Activated T-cell treated with anti-CD3 and anti-CD28 coated beads, Interleukin-2, amount 50 U/mL, for 72 hours (primary cell): ENCODE results near the gene GHITM. TPM values are rescaled to one million over a fixed set of nuclear protein-coding genes. Genes with fewer than 3 reads are reported as not detected.
"Not testable (repeated sequence)": the region's sequence is repeated elsewhere in the genome, so short reads cannot be mapped to it uniquely, and the experiment has no call there.

Experiments used
- ATAC-seq, 2 donors: fragments of 150-1000 bp; cut with Tn5 transposase; replicated peaks in 1 of 2; 2 replicates each; pipeline ENCODE4 v1.10.0; 2021; ENCODE audit warnings: moderate library complexity in 2 of 2, mild to moderate bottlenecking in 1 of 2
- DNase-seq, 2 donors: peaks; one replicate each; pipeline ENCODE4 v3.0.0; 2021 to 2022; ENCODE audit warnings: mixed read lengths in 1 of 2
- H3K27ac Mint-ChIP-seq: one replicate; pipeline ENCODE4 v1.8.0; 2022; ENCODE audit warnings: mild to moderate bottlenecking, moderate library complexity, mixed read lengths
- H3K27me3 Mint-ChIP-seq: one replicate; pipeline ENCODE4 v1.8.0; 2022; ENCODE audit warnings: low read depth, mixed read lengths
- H3K36me3 Mint-ChIP-seq, 2 donors: one replicate each; pipeline ENCODE4 v1.8.0; 2022; ENCODE audit warnings: mixed read lengths in 2 of 2, mild to moderate bottlenecking in 1 of 2; ENCODE audit not compliant: insufficient read depth in 2 of 2
- H3K4me1 Mint-ChIP-seq: one replicate; pipeline ENCODE4 v1.8.0; 2022; ENCODE audit warnings: low read depth, mixed read lengths
- H3K4me3 Mint-ChIP-seq, 2 donors: one replicate each; pipeline ENCODE4 v1.8.0; 2022; ENCODE audit warnings: mild to moderate bottlenecking in 2 of 2, mixed read lengths in 2 of 2, moderate library complexity in 2 of 2
- H3K9me3 Mint-ChIP-seq, 2 donors: one replicate each; pipeline ENCODE4 v1.8.0; 2022; ENCODE audit warnings: mixed read lengths in 2 of 2
- total RNA-seq, 2 donors: library from RNA; stranded (reverse); gene quantifications; one replicate each; pipeline ENCODE4 v1.2.3, GENCODE V29; 2022

Gene GHITM
- total RNA-seq, 2 donors from 2014 or later = 214 to 234 TPM

DNA sequence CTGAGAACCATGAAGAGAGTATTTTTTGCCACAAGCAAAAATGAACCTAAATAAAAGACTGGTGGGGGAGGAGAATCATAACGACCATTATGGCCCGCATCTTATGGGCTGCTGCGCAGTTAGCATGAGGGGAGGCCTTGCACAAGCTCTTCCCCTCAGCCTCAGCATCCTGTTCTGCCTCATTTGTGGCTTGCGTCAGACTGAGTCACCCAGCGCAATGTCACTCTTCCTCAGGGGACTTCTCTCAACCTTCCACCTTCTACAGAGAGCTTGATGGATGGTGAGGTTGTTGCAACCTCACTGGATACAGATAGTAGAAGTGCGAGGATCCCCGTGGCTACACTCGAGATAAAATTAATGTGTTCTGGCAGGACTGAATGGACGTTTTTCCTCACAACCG, 17.5 kb downstream of the GHITM start:
- peak; percentile 58 to 62 for DNase-seq
- Mint-ChIP-seq H3K4me3 (no peak overlapping the region), H3K9me3 (no peaks in the 10 kb centered on the region), H3K27ac (no peak overlapping the region), H3K27me3 (no peaks in the 10 kb centered on the region), H3K4me1 (peaks cover 33% of the 10 kb centered on the region), H3K36me3 (peaks cover 0 to 20% of the 10 kb centered on the region in 2 donors)
- ATAC-seq = peak; percentile 95 to 97

DNA sequence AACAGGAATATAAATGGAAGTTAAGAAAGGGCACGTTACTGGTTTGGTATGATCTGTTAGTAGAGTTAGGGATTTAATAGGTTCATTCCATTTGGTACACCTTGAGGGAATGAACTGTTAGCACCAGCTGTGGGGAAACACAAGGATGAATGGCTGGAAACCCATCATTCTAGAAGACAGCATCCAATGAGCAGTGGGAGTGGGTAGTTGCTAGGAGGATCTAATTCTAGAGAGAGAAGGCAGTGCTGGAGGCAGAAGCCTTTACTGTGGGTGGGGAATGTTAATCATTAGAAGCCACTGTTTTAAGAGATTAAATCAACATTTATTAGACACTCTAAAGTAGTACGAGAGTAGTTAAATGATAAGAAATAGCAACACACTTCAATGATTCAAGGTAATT, 18.8 kb downstream of the GHITM start:
- Mint-ChIP-seq H3K36me3 (peaks cover 0 to 14% of the 10 kb centered on the region in 2 donors), H3K4me3 (no peak overlapping the region), H3K27me3 (no peaks in the 10 kb centered on the region), H3K9me3 (no peaks in the 10 kb centered on the region), H3K4me1 (peaks cover 22% of the 10 kb centered on the region), H3K27ac (no peak overlapping the region)
- no peak for DNase-seq
- no peak for ATAC-seq

DNA sequence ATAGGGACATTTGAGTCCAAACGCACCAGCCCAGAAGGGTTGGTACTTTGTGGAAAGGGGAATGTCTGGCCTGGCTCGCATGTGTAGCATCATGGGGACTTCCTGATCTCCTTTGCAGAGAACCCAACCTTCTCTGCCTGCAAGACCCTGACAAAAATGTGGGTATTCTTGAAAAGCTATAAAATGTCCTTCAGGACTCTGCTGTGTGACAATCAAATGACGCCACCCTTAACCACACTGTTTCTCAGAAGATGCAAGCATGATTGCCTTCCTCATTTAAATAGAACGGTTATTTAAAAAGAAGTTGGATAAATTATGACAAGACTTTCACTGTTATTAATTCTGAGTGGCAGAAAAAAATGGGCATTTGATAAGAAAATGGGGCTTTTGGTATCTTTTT, 19.2 kb downstream of the GHITM start:
- no peak for ATAC-seq
- H3K4me3 Mint-ChIP-seq = no peak overlapping the region

DNA sequence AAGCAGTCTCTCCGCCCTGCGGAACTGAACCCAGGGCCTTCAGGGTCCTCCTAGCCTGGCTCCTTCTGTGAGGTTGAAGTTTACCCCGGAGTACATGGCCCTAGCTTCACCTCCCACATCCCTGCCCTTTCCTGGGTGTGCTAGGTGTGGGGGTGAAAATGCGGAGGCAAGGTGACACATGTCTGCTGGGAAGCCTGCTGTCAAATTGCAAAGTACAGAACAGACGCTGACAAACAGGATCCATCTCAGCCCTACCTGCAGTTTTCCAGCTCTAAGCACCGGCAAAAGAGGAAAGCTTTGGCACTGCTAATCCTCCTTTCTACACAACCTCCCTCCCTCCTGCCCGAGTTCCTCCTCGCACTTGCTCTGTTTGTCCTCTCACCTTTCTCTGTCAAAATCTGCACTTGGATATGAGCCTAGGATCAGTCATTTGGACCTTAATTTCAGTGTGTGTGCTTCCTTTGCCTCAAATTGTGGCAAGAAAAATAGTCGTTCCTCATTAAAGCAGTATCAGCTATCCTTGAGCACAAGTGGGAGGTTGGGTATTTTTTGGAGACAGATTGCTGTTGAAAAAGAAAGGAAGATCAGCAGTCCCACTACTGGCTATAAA, 19.9 kb downstream of the GHITM start:
- peaks cover 0 to 11% of the 10 kb centered on the region in 2 donors for H3K36me3 Mint-ChIP-seq
- DNase-seq = no peak
- ATAC-seq = no peak
- no peaks in the 10 kb centered on the region for H3K9me3 Mint-ChIP-seq
- no peak overlapping the region for H3K4me3 Mint-ChIP-seq
- peaks cover 5% of the 10 kb centered on the region for H3K27me3 Mint-ChIP-seq
- no peak overlapping the region for H3K27ac Mint-ChIP-seq
- H3K4me1 Mint-ChIP-seq = peaks cover 17% of the 10 kb centered on the region

More for the DNA sequence above, 19.2 kb downstream of the GHITM start:
- DNase-seq = no peak
- Mint-ChIP-seq H3K9me3 (no peaks in the 10 kb centered on the region), H3K27ac (no peak overlapping the region), H3K4me1 (peaks cover 17% of the 10 kb centered on the region), H3K27me3 (no peaks in the 10 kb centered on the region), H3K36me3 (peaks cover 0 to 12% of the 10 kb centered on the region in 2 donors)

DNA sequence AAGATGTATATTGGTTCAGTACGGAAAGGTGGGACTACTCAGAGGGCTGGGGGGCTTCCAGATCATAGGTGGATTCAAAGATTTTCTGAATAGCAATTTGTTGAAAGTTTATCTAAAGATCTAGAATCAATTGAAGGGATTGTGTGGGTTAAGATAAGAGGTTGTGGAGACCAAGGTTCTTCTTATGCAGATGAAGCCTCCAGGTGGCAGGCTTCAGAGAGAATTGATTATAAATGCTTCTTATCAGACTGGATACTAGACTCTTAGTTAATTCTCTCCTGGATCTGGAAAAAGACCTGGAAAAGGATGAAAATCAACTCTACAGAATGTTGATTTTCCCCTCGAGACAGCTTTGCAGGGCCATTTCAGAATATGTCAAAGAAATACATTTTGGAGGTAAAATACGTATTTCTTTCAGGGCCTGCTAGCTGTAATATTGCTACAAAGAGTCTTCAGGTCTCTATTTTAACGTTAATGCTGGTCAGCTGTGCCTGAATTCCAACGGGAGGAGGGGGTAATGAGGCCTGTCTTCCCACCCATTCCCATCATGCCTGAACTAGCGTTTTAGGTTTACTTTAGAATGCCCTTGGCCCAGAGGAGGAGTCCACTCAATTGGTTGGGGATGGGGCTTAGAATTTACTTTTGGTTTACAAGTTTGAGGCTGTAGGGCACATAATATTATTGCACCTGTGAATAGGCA, 21.5 kb downstream of the GHITM start:
- DNase-seq = no peak
- no peak overlapping the region for H3K27ac Mint-ChIP-seq
- peaks cover 0 to under 1% of the 10 kb centered on the region in 2 donors for H3K36me3 Mint-ChIP-seq
- ATAC-seq = no peak
- peaks cover 5% of the 10 kb centered on the region for H3K27me3 Mint-ChIP-seq
- no peaks in the 10 kb centered on the region for H3K9me3 Mint-ChIP-seq
- no peak overlapping the region for H3K4me3 Mint-ChIP-seq
- H3K4me1 Mint-ChIP-seq = peaks cover 10% of the 10 kb centered on the region

DNA sequence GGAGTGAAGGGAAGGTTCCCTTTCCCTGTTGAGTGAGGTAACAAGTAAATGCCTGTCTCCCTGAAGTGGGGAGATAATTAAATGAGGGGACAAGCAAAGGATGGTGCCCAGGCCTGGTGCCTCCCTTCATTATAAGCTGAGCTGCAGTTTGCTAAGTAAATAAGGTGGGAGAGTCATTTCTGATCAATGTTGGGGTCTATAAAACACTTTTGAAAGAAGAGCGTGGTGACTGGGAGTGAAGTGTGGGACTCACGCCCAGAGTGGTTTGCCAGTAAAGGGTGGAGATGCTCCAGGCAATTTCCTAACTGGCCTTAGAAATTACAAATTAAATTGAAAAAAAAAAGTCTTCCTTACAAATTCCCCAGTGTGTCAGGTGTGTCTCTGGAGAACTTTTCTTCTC, 24.7 kb downstream of the GHITM start:
- H3K27ac Mint-ChIP-seq = no peak overlapping the region
- H3K27me3 Mint-ChIP-seq = peaks cover 5% of the 10 kb centered on the region
- no peaks in the 10 kb centered on the region for H3K9me3 Mint-ChIP-seq
- no peak overlapping the region for H3K4me3 Mint-ChIP-seq
- no peaks in the 10 kb centered on the region for H3K36me3 Mint-ChIP-seq
- DNase-seq (no peak), ATAC-seq (peak in 1 of 2 donors; percentile 9)
- H3K4me1 Mint-ChIP-seq = no peaks in the 10 kb centered on the region

DNA sequence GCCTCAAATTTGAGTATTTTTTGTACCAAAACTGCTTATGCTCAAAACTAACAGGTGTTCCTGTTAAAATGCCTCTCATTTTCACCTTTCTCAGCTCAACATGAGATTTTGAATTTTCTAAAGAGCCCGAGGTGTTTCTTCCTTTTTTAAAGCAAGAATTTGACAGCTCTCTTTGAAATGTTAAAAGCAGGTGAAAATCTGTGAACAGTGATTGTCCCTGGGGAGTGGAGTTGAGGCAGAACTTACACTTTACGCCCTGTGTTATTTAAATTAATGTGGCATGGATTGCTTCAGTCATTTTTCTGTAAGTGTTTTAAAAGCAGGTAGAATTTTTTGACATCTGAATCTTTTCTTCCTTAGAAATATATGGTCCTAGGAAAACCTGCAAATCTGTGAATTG, 25.1 kb downstream of the GHITM start:
- Mint-ChIP-seq H3K27me3 (peaks cover 5% of the 10 kb centered on the region), H3K4me1 (no peaks in the 10 kb centered on the region), H3K4me3 (no peak overlapping the region), H3K9me3 (no peaks in the 10 kb centered on the region), H3K36me3 (no peaks in the 10 kb centered on the region), H3K27ac (no peak overlapping the region)
- ATAC-seq = no peak
- DNase-seq = no peak

DNA sequence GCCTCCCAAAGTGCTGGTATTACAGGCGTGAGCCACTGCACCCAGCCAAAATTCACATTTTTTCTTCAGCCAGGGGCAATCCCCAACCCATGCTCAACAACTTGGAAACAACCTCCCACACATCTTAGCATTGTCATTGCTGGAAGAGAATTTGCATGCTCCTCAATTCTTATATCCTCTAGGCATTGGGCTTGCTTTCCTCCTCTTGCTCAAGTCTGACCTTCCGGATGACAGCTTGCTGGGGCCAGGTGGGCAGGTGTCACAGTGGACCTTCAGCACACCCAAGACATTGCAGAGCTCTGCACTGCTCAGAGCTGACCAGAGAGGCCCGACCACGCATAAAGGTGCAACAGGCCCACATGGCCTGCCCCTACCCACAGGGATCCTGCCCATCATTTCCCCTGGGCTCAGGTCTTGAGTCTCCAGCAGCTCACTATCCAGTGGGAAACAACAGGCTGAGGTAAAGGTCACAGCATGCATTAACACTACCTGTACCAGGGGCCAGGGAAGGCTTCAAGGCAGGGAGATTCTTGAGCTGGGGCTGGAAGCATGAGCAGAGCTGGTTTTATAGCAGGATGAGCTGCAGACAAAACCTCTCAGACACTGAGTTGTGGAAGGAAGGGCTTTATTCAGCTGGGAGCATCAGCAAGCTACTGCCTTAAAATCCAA, 27.4 kb downstream of the GHITM start:
- no peaks in the 10 kb centered on the region for H3K4me1 Mint-ChIP-seq
- no peaks in the 10 kb centered on the region for H3K36me3 Mint-ChIP-seq
- DNase-seq (no peak), ATAC-seq (peak in 1 of 2 donors; percentile 27)
- H3K27me3 Mint-ChIP-seq = peaks cover 5% of the 10 kb centered on the region
- no peak overlapping the region for H3K4me3 Mint-ChIP-seq
- no peaks in the 10 kb centered on the region for H3K9me3 Mint-ChIP-seq
- H3K27ac Mint-ChIP-seq = no peak overlapping the region

DNA sequence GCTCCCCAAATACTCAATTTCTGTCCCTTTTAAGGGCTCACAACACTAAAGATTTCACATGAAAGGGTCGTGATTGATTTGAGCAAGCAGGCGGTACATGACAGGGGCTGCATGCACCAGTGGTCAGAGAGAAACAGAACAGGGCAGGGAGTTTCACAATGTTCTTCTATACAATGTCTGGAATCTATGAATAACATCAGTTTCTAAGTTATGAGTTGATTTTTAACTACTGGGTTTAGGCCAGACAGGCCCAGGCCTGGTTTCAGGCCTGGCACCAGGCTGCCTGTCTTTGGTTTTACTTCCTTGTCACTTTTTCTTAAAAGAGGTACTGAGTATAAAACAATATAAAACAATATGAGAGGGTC, 28.0 kb downstream of the GHITM start:
- not testable (repeated sequence) for H3K27me3 Mint-ChIP-seq, ATAC-seq, DNase-seq, H3K36me3 Mint-ChIP-seq, H3K4me1 Mint-ChIP-seq, H3K9me3 Mint-ChIP-seq, H3K4me3 Mint-ChIP-seq, H3K27ac Mint-ChIP-seq

DNA sequence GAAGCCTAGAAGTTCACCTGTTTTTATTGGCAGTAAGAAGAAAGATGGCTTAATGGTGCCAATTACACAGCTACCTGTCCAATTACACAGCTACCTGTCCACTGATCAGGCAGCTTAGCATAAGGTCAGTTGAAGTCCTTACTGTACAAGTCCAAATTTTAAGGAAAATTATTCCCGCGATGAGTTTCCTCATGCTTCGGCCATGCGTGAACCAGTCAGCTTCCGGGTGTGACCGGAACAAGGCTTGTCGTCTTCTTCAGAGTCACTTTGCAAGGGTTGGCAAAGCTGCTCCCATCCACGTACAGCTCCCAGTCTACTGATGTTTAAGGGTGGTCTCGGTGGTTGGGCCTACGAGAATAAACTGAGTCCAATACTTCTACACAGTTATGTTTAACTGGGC, 29.1 kb downstream of the GHITM start:
- H3K4me1 Mint-ChIP-seq, H3K27me3 Mint-ChIP-seq, H3K27ac Mint-ChIP-seq, H3K36me3 Mint-ChIP-seq, DNase-seq, H3K4me3 Mint-ChIP-seq, H3K9me3 Mint-ChIP-seq, ATAC-seq: not testable (repeated sequence)

DNA sequence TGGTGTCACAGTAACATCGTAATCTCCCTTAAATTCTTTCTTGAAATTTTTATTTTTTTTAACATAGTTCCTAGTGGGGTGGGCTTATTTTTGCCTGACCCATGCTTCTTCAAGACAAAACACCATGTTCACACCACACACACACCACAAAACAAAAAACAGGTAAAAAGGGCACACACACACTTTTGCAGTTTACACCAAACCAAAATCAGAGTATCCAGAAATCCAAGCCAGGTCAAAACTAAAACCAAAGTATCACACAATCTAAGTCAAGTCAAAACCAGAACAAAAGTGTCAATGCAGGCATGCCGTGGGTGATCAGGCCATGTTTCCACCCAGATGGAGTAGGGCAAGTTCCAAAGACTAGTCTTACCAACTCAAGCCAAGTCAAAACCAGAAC, 31.9 kb downstream of the GHITM start:
- H3K9me3 Mint-ChIP-seq, H3K36me3 Mint-ChIP-seq, H3K4me1 Mint-ChIP-seq, ATAC-seq, H3K4me3 Mint-ChIP-seq, H3K27ac Mint-ChIP-seq, H3K27me3 Mint-ChIP-seq, DNase-seq: not testable (repeated sequence)

DNA sequence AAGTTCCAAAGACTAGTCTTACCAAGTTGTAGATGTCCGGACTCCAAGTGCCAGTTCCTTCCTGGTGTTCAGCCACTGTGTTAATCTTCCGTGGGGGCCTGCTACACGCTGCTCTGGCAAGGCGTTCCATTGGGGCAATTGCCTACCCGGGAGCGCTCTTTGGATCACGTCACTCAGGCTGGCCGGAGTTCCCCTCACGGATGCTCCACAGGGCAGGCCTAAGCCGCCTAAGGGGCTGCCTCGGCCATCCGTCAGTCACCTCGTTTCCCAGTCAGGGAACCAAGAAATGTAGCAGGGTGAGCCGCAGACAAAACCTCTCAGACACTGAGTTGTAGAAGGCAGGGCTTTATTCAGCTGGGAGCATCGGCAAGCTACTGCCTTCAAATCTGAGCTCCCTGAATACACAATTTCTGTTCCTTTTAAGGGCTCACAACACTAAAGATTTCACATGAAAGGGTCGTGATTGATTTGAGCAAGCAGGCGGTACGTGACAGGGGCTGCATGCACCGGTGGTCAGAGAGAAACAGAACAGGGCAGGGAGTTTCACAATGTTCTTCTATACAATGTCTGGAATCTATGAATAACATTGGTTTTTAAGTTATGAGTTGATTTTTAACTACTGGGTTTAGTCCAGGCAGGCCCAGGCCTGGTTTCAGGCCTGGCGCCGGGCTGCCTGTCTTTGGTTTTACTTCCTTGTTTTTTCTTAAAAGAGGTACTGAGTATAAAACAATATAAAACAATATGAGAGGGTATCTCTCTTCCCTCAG, 32.6 kb downstream of the GHITM start:
- H3K4me1 Mint-ChIP-seq = peaks cover 11% of the 10 kb centered on the region
- not testable (repeated sequence) for H3K9me3 Mint-ChIP-seq, DNase-seq, H3K4me3 Mint-ChIP-seq, H3K27me3 Mint-ChIP-seq, H3K36me3 Mint-ChIP-seq, ATAC-seq, H3K27ac Mint-ChIP-seq
